Measurements from ENCODE around the gene INSR.

INSR gene

GRCh38 chr19:7295912-7296536 lies 1.8 kb upstream of the INSR start:
- DNase-seq (ENCODE audit: low spot score), result no peak

GRCh38 chr19:7294558-7295212 lies 471 bp upstream of the INSR start:
- no peak for DNase-seq (ENCODE audit: low spot score)

- DNase-seq (ENCODE audit: low spot score), result no peak
Measured at GRCh38 chr19:7292950-7293761, 1.1 kb downstream of the INSR start.

GRCh38 chr19:7292352-7292949 lies 1.8 kb downstream of the INSR start:
- DNase-seq (ENCODE audit: low spot score), result no peak

GRCh38 chr19:7288977-7289376 lies 5.2 kb downstream of the INSR start:
- no peak for DNase-seq (ENCODE audit: low spot score)

- no peak for DNase-seq (ENCODE audit: low spot score)
Measured at GRCh38 chr19:7288131-7288530, 6.1 kb downstream of the INSR start.

- no peak for DNase-seq (ENCODE audit: low spot score)
Measured at GRCh38 chr19:7287722-7288121, 6.5 kb downstream of the INSR start.

- DNase-seq (ENCODE audit: low spot score), result no peak
Measured at GRCh38 chr19:7280940-7281666, 13.1 kb downstream of the INSR start.

- no peak for DNase-seq (ENCODE audit: low spot score)
Measured at GRCh38 chr19:7272856-7273578, 21.2 kb downstream of the INSR start.

- DNase-seq (ENCODE audit: low spot score), result no peak
Measured at GRCh38 chr19:7268705-7269098, 25.5 kb downstream of the INSR start.

GRCh38 chr19:7267792-7268704 lies 26.2 kb downstream of the INSR start:
- DNase-seq (ENCODE audit: low spot score), result no peak

- DNase-seq (ENCODE audit: low spot score), result no peak
Measured at GRCh38 chr19:7266832-7267231, 27.4 kb downstream of the INSR start.

GRCh38 chr19:7265963-7266362 lies 28.3 kb downstream of the INSR start:
- no peak for DNase-seq (ENCODE audit: low spot score)

- no peak for DNase-seq (ENCODE audit: low spot score)
Measured at GRCh38 chr19:7264858-7265257, 29.4 kb downstream of the INSR start.

- no peak for DNase-seq (ENCODE audit: low spot score)
Measured at GRCh38 chr19:7263521-7263920, 30.7 kb downstream of the INSR start.

- no peak for DNase-seq (ENCODE audit: low spot score)
Measured at GRCh38 chr19:7263066-7263465, 31.1 kb downstream of the INSR start.

GRCh38 chr19:7262470-7262869 lies 31.7 kb downstream of the INSR start:
- no peak for DNase-seq (ENCODE audit: low spot score)

GRCh38 chr19:7260161-7260560 lies 34.1 kb downstream of the INSR start:
- no peak for DNase-seq (ENCODE audit: low spot score)

- DNase-seq (ENCODE audit: low spot score), result no peak
Measured at GRCh38 chr19:7258840-7259395, 35.3 kb downstream of the INSR start.
